NCI-H1417 treated with DMSO at 0.1 percent for 48 hours (cell line): Measurements from ENCODE around the gene AKR7A2.
"Not testable (repeated sequence)": the region's sequence is repeated elsewhere in the genome, so short reads cannot be mapped to it uniquely, and the experiment has no call there.

ENCODE experiments used
- DNase-seq: peaks from one replicate; lab custom pipeline; 2025; lab: John Stamatoyannopoulos, UW

The AKR7A2 gene

DNA sequence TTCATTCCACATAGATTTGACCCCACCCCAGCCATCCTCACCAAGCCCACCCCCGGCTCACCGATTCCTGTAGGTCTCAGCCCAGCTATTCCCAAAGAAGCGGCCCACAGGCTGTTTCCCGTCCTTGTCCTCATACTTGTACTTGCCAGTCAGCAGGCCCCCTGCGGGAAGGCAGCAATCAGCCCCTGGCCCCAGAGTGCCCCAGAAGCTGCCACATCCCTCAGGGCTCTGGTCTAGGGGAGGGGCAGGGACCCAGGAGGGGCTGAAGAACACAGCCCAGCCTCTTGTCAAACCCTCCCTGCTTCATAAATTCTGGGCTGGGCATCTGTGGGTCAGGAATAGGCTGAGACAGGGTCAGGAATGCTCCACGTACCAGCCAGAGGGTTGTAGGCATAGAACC lies 5.0 kb downstream of the AKR7A2 start:
- DNase-seq, result no peak

- no peak for DNase-seq
Measured at GRCh38 chr1:19305880-19306279, 6.1 kb downstream of the AKR7A2 start.

- not testable (repeated sequence) for DNase-seq
Measured at GRCh38 chr1:19304081-19304480, 7.9 kb downstream of the AKR7A2 start.

- no peak for DNase-seq
Measured at GRCh38 chr1:19300211-19300610, 11.7 kb downstream of the AKR7A2 start.

- DNase-seq, result no peak
Measured at GRCh38 chr1:19294638-19295037, 17.3 kb downstream of the AKR7A2 start.

- no peak for DNase-seq
Measured at GRCh38 chr1:19289244-19289643, 22.7 kb downstream of the AKR7A2 start.

- not testable (repeated sequence) for DNase-seq
Measured at GRCh38 chr1:19288324-19289241, 23.4 kb downstream of the AKR7A2 start, which contains the start of gene AKR7A3. TSS of gene AKR7A3 (minus strand) at chr1:19288770. CDS start at chr1:19288709, 61 bp downstream.

DNA sequence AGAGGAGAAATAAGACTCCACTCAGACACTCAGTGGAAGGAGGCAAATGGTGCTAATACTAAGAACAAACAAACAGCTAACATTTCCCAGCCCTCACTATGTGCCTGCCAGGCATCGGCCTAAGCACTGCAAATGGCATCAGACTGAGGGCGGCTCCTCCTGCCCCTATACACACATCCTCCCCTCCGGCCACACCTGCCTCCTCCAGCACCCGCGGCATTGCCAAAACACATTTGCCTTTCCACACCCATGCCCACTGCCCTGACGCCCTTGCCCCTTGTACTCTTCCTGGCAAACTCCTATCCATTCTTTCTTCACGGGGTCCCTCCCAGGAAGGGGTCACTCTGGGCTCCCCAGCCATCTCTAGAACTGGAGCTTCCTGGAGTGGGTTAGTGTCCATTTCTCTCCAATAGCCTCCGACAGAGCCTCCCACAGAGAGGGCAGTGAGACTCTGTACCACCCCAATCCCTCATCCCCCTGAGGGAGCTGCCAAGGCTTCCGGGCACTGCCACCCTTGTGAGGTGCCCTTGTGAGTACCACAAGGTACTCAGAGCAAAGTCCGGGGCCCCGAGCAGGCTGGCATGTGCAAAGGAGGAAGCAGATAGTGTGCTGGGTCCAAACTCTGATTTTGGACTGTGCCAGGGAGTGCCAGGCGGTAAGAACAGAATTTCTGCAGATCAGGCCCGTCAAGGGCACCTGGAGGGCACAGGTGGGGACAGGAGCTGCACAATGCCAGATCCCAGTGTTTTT lies 24.3 kb downstream of the AKR7A2 start:
- DNase-seq, result no peak

DNA sequence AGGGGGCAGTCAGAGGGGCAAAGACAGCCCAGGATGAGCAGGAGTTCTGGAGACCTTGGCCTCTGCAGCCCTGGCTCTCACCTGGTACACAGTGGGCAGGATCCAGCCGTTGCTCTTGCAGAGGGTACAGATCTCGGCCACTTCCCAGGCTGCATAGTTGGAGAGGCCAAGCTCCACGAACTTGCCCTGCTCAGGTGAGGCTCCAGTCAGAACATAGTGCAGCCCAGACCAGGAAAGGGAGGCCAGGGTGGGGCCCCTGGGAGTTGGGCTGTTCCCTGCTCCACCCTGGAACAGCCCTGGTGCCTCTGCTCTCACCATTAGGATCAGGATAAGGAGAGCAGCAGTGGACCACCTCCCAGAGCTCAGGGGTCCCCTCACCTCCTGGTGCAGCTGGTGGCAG lies 26.1 kb downstream of the AKR7A2 start:
- not testable (repeated sequence) for DNase-seq

GRCh38 chr1:19285366-19285765 lies 26.6 kb downstream of the AKR7A2 start:
- DNase-seq, result not testable (repeated sequence)

- DNase-seq, result no peak
Measured at GRCh38 chr1:19284881-19285280, 27.1 kb downstream of the AKR7A2 start.

DNA sequence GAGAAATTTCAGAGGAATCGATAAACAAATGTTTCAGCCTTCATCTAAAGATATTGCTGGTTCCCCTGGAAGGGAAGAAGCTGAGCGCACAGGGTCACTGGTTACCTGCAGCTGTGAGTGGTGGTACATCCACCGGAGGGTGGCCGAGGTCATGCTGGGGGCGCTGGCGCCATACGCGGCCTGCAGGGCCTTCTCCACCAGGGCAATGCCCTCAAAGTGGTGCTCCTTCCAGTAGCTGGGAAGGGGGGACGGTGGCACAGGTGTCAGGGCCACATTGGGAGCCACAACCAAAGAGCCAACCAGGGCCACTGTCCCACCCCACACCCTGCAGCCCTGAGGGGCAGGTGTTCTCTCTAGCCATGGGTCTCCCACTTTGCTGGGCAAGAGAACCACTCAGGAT lies 28.1 kb downstream of the AKR7A2 start:
- DNase-seq, result no peak

GRCh38 chr1:19274636-19275035 lies 37.3 kb downstream of the AKR7A2 start:
- DNase-seq, result no peak

DNA sequence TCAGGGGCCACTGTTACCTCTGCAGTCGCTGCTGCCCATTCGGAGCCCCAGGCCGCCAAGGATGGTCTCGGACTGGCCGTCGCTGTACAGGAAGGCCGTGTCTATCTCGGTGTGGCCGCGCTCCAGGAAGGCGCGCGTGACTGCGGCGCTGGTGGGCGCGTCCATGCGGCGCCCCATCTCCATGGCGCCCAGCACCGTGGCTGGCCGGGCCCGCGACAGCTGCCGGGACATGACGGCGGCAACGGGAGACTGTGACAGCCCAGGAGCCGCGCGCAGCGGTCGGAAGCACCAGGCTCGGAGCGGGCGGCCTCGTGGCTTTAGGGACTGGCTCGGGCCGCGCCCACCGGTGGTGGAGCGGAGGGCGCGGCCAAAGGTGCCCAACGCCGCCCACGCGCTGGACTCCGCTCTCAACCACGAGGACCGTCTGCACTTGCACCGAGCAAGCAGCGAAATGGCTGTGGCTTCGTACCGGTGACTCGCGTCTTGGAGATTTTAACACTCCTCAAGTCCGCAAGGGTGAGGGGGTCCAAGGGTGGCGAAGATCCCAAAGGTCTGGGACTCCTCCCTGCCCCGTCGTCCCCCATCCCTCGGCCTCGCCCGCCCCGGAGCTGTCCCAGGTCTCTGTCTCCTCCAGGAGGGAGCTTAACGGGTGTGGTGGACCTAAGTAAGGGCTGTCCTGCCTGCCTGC lies 38.0 kb downstream of the AKR7A2 start:
- not testable (repeated sequence) for DNase-seq

GRCh38 chr1:19273106-19273843 lies 38.7 kb downstream of the AKR7A2 start:
- DNase-seq, result no peak

- DNase-seq, result no peak
Measured at GRCh38 chr1:19272064-19272463, 39.9 kb downstream of the AKR7A2 start.

DNA sequence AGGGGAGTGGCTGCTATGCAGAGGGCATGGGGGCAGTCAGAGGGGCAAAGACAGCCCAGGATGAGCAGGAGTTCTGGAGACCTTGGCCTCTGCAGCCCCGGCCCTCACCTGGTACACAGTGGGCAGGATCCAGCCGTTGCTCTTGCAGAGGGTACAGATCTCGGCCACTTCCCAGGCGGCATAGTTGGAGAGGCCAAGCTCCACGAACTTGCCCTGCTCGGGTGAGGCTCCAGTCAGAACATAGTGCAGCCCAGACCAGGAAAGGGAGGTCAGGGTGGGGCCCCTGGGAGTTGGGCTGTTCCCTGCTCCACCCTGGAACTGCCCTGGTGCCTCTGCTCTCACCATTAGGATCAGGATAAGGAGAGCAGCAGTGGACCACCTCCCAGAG lies 41.6 kb downstream of the AKR7A2 start:
- DNase-seq, result not testable (repeated sequence)

GRCh38 chr1:19269427-19270342 lies 42.3 kb downstream of the AKR7A2 start:
- DNase-seq, result not testable (repeated sequence)

DNA sequence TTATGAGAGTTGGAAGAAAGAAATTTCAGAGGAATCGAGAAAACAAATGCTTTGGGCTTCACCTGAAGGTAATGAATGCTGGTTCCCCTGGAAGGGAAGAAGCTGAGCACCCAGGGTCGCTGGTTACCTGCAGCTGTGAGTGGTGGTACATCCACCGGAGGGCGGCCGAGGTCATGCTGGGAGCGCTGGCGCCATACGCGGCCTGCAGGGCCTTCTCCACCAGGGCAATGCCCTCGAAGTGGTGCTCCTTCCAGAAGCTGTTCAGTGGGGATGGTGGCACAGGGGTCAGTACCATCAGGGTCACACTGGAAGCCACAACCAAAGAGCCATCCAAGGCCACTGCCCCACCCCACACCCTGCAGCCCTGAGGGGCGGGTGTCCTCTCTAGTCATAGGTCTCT lies 43.5 kb downstream of the AKR7A2 start:
- DNase-seq, result no peak

- DNase-seq, result no peak
Measured at GRCh38 chr1:19262744-19263143, 49.2 kb downstream of the AKR7A2 start.

DNA sequence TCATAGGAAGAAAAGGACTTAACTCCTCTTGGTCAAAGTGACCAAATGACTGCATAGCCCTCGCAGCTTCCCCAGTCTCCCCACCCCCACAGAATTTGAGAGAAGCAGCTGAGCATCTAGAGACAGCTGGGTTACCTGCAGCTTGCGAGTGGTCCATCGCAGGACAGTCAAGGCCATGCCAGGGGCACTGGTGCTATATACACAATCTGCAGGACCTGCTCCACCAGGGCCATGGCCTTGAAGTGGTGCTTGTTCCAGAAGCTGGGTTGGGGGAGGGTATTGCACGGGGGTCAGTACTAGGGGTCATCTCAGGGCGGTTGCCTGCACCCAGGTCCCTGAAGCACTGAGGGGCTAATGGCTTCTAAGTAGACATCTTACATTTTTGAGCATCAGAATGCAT lies 49.9 kb downstream of the AKR7A2 start:
- no peak for DNase-seq
